ENCODE measurements around the gene FHOD3. TPM values are rescaled to one million over a fixed set of nuclear protein-coding genes. Genes with fewer than 3 reads are reported as not detected.

FHOD3 gene
- polyA plus RNA-seq, 1 donor, result 42.4 TPM

- no peak for DNase-seq
Measured at GRCh38 chr18:36663312-36663711, 365.8 kb downstream of the FHOD3 start.

- no peak for DNase-seq
Measured at GRCh38 chr18:36665952-36666351, 368.4 kb downstream of the FHOD3 start.

- no peak for DNase-seq
Measured at GRCh38 chr18:36667811-36668210, 370.3 kb downstream of the FHOD3 start.

- no peak for DNase-seq
Measured at GRCh38 chr18:36668349-36668748, 370.8 kb downstream of the FHOD3 start.

GRCh38 chr18:36672437-36673344 is 375.2 kb downstream of the FHOD3 start:
- DNase-seq, result peak; percentile 39

GRCh38 chr18:36673452-36673851 is 375.9 kb downstream of the FHOD3 start:
- DNase-seq, result no peak

GRCh38 chr18:36675076-36675475 is 377.6 kb downstream of the FHOD3 start:
- no peak for DNase-seq

GRCh38 chr18:36675542-36675941 is 378.0 kb downstream of the FHOD3 start:
- no peak for DNase-seq

- no peak for DNase-seq
Measured at GRCh38 chr18:36676629-36677028, 379.1 kb downstream of the FHOD3 start.

GRCh38 chr18:36680042-36680441 is 382.5 kb downstream of the FHOD3 start:
- no peak for DNase-seq

- no peak for DNase-seq
Measured at GRCh38 chr18:36685580-36685979, 388.1 kb downstream of the FHOD3 start.

- DNase-seq, result peak; percentile 76
Measured at GRCh38 chr18:36688020-36688965, 390.8 kb downstream of the FHOD3 start.

- no peak for DNase-seq
Measured at GRCh38 chr18:36692371-36692770, 394.9 kb downstream of the FHOD3 start.

- no peak for DNase-seq
Measured at GRCh38 chr18:36692921-36693332, 395.4 kb downstream of the FHOD3 start.

- DNase-seq, result no peak
Measured at GRCh38 chr18:36693931-36694620, 396.6 kb downstream of the FHOD3 start.

- DNase-seq, result no peak
Measured at GRCh38 chr18:36695806-36696205, 398.3 kb downstream of the FHOD3 start.

- DNase-seq, result no peak
Measured at GRCh38 chr18:36697905-36698304, 400.4 kb downstream of the FHOD3 start.

GRCh38 chr18:36700955-36701354 is 403.4 kb downstream of the FHOD3 start:
- no peak for DNase-seq

GRCh38 chr18:36702401-36703013 is 405.0 kb downstream of the FHOD3 start:
- DNase-seq, result no peak

- DNase-seq, result no peak
Measured at GRCh38 chr18:36704156-36704555, 406.6 kb downstream of the FHOD3 start.

- peak; percentile 21 for DNase-seq
Measured at GRCh38 chr18:36706134-36706881, 408.8 kb downstream of the FHOD3 start.
